ENCODE data around the gene APLN. TPM values are rescaled to one million over a fixed set of nuclear protein-coding genes. Genes with fewer than 3 reads are reported as not detected.

The APLN gene
- polyA plus RNA-seq, 5 donors, result 3.3 to 10.7 (median 5.3) TPM

- no peak for DNase-seq
These were observed 12.8 kb downstream of the APLN start for GRCh38 chrX:129641941-129642340.

GRCh38 chrX:129641469-129641868 is 13.3 kb downstream of the APLN start:
- no peak for DNase-seq

- no peak for DNase-seq
These were observed 14.0 kb downstream of the APLN start for GRCh38 chrX:129640737-129641136.

- no peak for DNase-seq
These were observed 15.8 kb downstream of the APLN start for GRCh38 chrX:129638917-129639316.

GRCh38 chrX:129637217-129638109 is 17.3 kb downstream of the APLN start:
- DNase-seq, result peak in 1 of 2 donors; percentile 51

GRCh38 chrX:129636175-129636681 is 18.5 kb downstream of the APLN start:
- no peak for DNase-seq

- no peak for DNase-seq
These were observed 20.2 kb downstream of the APLN start for GRCh38 chrX:129634541-129634940.

- no peak for DNase-seq
These were observed 22.3 kb downstream of the APLN start for GRCh38 chrX:129632443-129632842.

GRCh38 chrX:129631849-129632248 is 22.9 kb downstream of the APLN start:
- DNase-seq, result no peak

GRCh38 chrX:129629837-129630236 is 24.9 kb downstream of the APLN start:
- no peak for DNase-seq

GRCh38 chrX:129626026-129626425 is 28.7 kb downstream of the APLN start:
- DNase-seq, result no peak

- DNase-seq, result no peak
These were observed 31.9 kb downstream of the APLN start for GRCh38 chrX:129622757-129623301.

GRCh38 chrX:129618997-129619396 is 35.8 kb downstream of the APLN start:
- no peak for DNase-seq

- DNase-seq, result no peak
These were observed 37.3 kb downstream of the APLN start for GRCh38 chrX:129617420-129617819.

GRCh38 chrX:129614481-129615255 is 40.1 kb downstream of the APLN start:
- no peak for DNase-seq

- DNase-seq, result no peak
These were observed 41.2 kb downstream of the APLN start for GRCh38 chrX:129613596-129613995.

GRCh38 chrX:129612396-129612795 is 42.4 kb downstream of the APLN start:
- DNase-seq, result no peak

GRCh38 chrX:129609395-129609794 is 45.4 kb downstream of the APLN start:
- DNase-seq, result no peak

- DNase-seq, result no peak
These were observed 46.3 kb downstream of the APLN start for GRCh38 chrX:129608496-129608895.

GRCh38 chrX:129606918-129607317 is 47.8 kb downstream of the APLN start:
- peak in 1 of 2 donors; percentile 57 for DNase-seq

- no peak for DNase-seq
These were observed 53.8 kb downstream of the APLN start for GRCh38 chrX:129600981-129601424.

GRCh38 chrX:129599996-129600395 is 54.8 kb downstream of the APLN start:
- no peak for DNase-seq
